NCI-H1417 treated with DMSO at 0.1 percent for 48 hours (cell line): ENCODE data around the gene SH2D7.
A peak's percentile ranks its signal among the peaks of the same experiment; 100 is the strongest.

Source experiments
- DNase-seq: peaks from one replicate; lab custom pipeline; 2025; lab: John Stamatoyannopoulos, UW

The SH2D7 gene

DNA sequence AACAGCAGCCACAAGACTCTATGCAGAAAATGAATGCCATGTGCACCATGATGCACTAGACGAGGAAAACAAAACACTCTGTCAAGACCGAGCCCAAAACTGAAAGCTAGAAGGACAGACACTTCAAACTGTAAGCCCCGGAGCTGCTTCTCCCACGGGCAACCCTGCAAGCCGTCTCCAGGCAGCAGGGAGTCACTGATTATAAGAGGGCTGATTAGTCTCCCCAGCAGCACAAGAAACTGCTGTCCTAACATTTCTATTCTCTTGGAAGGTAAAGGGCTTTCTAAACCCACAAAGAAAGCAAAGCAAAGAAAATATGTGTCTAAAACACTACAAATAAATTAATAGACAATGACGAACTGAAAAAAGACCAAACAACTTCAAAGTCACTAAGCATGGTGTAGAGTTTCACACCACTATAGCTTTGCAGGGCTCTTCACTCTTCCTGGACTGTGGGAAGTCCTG, 30.4 kb upstream of the SH2D7 start:
- DNase-seq, result no peak

DNA sequence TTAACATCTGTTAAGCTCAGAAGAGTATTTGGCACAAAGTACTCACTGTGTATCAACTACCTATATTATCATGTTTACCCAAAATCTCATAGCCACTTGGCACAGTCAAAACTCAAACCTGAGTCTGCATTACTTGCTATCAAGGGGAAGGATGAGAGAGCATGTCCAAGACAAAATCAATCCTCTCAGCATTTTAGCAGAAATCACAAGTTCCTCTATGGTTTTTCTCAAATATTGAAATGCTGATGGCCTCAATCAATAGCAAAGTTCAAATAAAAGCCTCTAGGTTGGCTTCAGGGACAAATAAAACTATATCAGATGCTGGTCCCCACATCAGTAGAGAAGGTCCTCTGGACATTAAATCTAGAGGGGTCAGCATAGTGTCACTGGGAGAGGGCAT, 29.1 kb upstream of the SH2D7 start:
- DNase-seq, result no peak

DNA sequence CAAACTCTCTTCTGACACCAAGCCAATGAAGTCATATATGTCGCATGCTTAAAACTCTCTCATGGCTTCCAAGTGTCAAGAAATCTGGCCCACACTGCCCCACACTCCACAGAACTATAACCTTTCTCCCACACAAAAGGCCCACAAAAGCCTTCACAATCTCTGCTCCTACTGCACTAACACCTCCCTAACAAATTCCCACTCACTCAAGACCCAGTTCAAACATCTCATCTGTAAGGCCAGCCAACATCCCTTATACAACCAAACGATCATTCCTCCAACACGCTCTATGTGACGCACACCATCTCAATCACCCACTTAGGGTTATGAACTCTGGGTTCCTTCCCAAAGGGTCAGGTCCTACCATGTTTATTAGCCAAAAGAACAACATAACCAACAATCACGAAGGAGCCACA, 28.4 kb upstream of the SH2D7 start:
- DNase-seq, result no peak

DNA sequence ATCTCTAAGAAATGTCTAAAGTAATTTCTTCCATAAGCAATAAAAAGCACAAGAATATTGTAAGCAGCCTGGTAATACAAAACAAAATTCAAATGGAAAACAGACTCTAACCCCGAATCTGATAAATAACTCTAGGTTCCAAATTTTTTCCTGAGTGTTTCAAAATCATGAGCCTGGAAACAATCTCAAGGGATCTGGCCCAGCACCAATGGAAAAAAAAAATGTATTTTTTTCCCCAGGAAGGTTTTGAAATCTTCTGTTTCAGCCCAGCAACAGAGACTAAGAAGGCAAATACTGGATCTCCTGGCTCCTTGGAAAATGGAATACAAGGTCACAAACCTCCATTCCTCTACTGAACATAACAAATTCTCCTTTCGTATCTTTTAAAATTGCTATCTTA, 27.8 kb upstream of the SH2D7 start:
- DNase-seq, result no peak

DNA sequence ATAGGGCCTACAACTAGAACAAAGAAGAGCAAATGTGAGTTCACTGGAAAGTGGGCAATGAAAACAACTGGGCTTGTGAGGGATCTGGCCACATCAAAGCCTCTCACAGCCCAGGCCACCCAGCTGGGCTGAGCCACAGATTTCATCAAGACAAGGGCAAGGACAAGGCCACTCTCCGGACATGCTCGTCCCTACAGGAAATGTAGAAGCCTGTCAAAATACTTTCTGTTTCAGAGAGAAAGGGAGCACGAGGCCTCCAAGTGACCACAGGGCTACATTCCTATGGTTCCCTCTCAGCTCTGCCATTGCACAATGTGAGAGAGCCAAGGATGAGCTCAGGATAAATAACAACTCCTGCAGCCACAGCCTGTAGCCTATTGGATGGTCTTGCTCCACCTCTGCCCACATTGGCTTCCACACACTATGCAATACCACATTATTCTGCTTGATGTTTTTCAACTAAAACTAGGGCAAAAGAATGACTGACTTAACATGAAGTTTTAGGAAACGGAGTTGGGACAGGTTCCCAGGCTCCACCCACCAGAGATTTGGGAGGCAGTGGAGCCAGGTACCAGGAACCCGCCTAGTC, 27.0 kb upstream of the SH2D7 start:
- no peak for DNase-seq

- no peak for DNase-seq
Observed at GRCh38 chr15:78065973-78066946, 26.1 kb upstream of the SH2D7 start.

DNA sequence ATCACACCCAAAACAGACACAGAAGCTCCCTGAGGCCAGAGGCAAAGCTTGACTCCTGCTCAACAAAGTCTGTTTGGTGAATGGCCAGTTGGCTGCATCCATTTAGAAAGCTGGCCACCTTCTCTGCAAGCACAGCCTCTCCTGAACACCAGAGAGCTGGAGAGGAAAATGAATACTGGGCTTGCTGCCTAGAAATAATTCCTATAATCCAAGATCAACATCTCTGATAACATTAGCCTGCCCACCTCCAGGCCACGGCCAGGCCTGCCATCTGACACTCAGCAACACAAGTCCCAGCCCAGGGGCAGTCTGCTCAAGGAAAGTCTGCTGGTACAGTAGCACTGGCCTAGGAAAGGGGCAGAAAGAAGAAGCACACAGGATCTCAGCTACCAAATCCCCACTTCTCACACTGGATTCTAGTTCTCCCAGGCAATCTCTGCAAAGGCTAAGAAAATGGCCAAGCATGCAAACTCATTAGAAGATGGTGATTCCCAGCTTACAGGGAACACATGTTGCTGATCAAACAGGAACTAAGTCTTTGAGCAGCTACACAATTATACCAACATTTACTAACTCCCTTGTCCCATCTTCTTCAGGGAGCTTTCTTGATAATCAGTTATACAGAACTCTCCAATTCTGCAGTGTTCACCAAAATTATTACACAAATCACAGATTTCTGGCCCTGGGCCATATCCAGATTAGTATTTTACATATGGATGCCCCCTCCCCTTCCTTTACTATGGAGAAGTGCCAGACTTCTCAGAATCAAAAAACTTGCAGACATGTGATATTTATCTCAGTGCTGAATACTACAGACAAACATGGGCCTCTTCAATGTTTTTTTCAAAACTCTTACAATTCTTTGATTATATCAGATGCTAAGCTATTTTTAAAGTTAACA, 24.8 kb upstream of the SH2D7 start:
- no peak for DNase-seq

GRCh38 chr15:78069052-78069414, 23.3 kb upstream of the SH2D7 start:
- DNase-seq, result no peak

GRCh38 chr15:78069462-78070029, 22.8 kb upstream of the SH2D7 start:
- no peak for DNase-seq

DNA sequence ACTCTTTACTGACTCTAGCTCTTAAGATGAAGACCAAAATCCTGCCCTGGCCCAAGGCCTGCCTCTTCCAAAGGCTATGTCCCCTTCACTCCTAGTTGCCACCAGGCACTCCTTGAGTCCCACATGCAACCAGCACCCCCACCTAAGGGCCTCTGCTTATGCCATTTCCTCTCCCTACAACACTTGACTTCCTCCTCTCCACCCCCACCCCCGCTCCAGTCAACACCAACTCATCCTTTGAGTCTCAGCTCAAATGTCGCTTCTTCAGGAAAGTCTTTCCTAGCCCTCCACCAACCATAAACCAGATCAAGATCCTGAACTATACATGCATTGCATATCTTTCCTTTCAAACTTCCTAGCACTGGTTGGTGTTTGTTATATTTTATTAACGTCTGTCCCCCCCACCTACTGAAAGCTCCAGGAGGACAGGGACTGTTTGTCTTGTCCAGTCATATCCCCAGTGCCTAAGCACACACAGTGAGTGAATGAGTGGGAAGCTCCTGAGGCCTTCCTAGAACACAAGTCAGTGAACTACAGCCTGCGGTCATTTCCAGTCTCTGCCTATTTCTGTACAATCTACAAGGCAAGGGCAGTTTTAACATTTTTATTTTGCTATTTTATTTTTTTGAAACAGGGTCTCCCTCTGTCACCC, 22.2 kb upstream of the SH2D7 start:
- no peak for DNase-seq

DNA sequence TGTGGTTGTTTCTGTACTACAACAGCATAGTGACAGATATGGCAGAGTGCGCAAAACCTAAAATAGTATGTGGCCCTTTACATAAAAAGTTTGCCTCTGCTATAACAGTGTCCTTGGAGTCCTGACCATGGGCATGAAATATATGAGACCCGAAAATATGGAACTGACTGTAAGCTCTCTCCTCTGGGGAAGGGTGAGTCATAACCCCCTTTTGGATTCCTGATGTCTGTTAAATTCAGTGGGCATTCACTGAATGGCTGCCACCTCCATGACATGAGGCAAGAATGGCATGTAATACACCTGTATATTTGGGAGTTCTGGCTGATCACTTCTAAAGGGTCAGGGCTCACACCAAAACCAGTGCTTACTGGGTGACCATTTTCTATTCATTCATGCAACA, 21.0 kb upstream of the SH2D7 start:
- DNase-seq, result no peak

GRCh38 chr15:78072080-78072892, 20.1 kb upstream of the SH2D7 start:
- no peak for DNase-seq

DNA sequence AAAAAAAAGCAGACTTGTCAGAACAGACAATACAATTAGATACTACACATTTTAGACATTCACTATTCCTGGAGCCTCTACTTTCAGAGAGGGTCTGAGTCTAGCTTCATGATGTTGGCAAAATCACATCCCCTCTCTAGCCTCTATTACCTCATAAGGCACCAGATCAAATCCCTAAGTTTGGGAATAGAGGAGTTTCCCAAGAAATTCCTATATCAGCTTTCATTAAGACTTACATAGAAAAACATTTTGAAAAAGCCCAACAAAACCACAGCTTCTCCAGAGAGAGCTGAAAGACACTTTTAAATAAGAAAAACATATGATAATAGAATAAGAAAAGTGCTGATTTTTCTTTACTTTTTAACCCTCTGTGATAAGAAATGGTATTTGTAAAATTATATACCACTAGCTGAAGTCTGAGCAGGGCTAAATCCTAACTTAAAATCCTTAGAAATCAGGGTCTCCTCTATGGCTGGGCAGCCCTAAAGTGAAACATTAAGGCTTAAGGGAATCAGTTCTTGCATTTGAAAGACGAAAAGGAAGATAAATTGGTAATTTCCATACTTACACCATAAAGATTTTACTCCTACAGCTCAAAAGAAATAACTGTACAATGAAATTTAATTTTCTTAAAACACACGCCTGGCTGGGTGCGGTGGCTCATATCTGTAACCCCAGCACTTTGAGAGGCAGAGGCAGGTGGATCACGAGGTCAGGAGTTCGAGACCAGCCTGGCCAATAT, 19.1 kb upstream of the SH2D7 start:
- no peak for DNase-seq

- DNase-seq, result no peak
Observed at GRCh38 chr15:78075490-78076230, 16.7 kb upstream of the SH2D7 start.

DNA sequence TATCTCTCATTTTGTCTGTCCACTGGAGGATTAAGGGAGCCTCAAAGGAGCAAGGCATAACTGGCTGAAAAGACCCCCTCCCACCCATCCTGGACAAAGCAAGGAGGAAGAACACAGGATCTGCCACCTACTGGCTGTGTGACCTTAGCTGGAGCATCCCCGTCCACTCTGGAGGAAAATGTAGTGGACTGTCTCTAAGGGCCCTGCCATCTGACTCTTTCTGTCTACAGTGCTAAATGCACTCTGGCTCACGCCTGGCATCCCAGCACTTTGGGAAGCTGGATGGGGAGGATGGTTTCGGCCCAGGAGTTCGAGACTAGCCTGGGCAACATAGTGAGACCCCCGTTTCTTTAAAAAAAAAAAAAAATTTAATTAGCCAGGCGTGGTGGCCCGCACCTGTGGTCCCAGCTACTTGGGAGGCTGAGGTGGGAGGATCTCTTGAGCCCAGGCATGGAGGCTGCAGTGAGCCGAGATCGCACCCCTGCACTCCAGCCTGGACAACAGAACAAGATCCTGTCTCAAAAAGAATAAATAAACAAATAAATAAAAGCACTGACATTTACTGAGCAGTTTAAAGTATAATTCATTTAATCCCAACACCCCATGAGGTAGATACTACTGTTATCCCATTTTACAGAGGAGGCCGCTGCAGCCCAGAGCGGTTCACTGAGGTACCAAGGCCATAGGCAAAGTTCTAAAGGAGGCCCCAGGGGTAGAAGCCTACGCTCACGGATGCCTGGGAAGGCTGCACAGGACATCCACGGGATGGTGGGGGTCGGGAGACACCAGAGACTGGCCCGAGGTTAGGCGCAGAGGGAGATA, 15.9 kb upstream of the SH2D7 start:
- DNase-seq, result no peak

GRCh38 chr15:78077053-78077870, 15.1 kb upstream of the SH2D7 start, which contains the start of gene TBC1D2B:
Gene TBC1D2B, minus strand, starts transcription at chr15:78077711. Its CDS starts 59 bp downstream, at chr15:78077652.
- DNase-seq, result peak; percentile 20

GRCh38 chr15:78077871-78078210, 14.5 kb upstream of the SH2D7 start:
- no peak for DNase-seq
